HEK293 (cell line): Measurements from ENCODE around the gene ICAM2.

Experiments
- CTCF ChIP-seq: fragments of 450-650 bp; formaldehyde crosslinking; IDR thresholded peaks from 2 replicates; pipeline ENCODE4 v1.5.1; 2016; ENCODE audit warnings: missing biosample characterization, missing genetic modification characterization
- YY1 ChIP-seq: fragments of 450-650 bp; formaldehyde crosslinking; IDR thresholded peaks from 2 replicates; pipeline ENCODE4 v1.5.1; 2018; ENCODE audit warnings: missing biosample characterization, missing genetic modification characterization
- ZBTB44 ChIP-seq: fragments of 450-650 bp; IDR thresholded peaks from 2 replicates; pipeline ENCODE4 v1.5.1; 2018; ENCODE audit warnings: missing biosample characterization, mild to moderate bottlenecking, missing genetic modification characterization
- ZFP3 ChIP-seq: fragments of 450-650 bp; formaldehyde crosslinking; IDR thresholded peaks from 2 replicates; pipeline ENCODE4 v1.5.1; 2016; ENCODE audit warnings: low read depth, missing biosample characterization, missing genetic modification characterization
- ZNF133 ChIP-seq: fragments of 450-650 bp; formaldehyde crosslinking; IDR thresholded peaks from 2 replicates; pipeline ENCODE4 v1.5.1; 2016; ENCODE audit warnings: missing biosample characterization, missing genetic modification characterization
- ZNF362 ChIP-seq: fragments of 450-650 bp; formaldehyde crosslinking; IDR thresholded peaks from 2 replicates; pipeline ENCODE4 v1.5.1; 2016; ENCODE audit warnings: missing biosample characterization, missing genetic modification characterization
- ZNF488 ChIP-seq: fragments of 450-650 bp; formaldehyde crosslinking; IDR thresholded peaks from 2 replicates; pipeline ENCODE4 v1.5.1; 2016; ENCODE audit warnings: missing biosample characterization, missing genetic modification characterization
- ZNF707 ChIP-seq: fragments of 450-650 bp; formaldehyde crosslinking; IDR thresholded peaks from 2 replicates; pipeline ENCODE4 v1.5.1; 2016; ENCODE audit warnings: missing biosample characterization, missing genetic modification characterization
- ZSCAN18 ChIP-seq: fragments of 450-650 bp; formaldehyde crosslinking; IDR thresholded peaks from 2 replicates; pipeline ENCODE4 v1.5.1; 2016; ENCODE audit warnings: missing biosample characterization, missing genetic modification characterization

- TF ChIP-seq CTCF, result no peak
- no peak for TF ChIP-seq YY1 (tag by site-specific recombination)
- no peak for TF ChIP-seq ZNF488 (tag by site-specific recombination)
- no peak for TF ChIP-seq ZNF133 (tag by site-specific recombination)
- TF ChIP-seq ZSCAN18, result no peak
- no peak for TF ChIP-seq ZNF707 (tag by site-specific recombination)
- TF ChIP-seq ZBTB44 (tag by site-specific recombination), result no peak
- no peak for TF ChIP-seq ZNF362 (tag by site-specific recombination)
- no peak for TF ChIP-seq ZFP3 (tag by site-specific recombination)
Measured at GRCh38 chr17:64064331-64064730, 43.9 kb upstream of the ICAM2 start.
